ENCODE results near the gene LCK. TPM values are rescaled to one million over a fixed set of nuclear protein-coding genes. Genes with fewer than 3 reads are reported as not detected.

LCK gene
- total and polyA plus RNA-seq, 2 experiments from 2014 or later, result 33.2 to 86.6 TPM

DNA sequence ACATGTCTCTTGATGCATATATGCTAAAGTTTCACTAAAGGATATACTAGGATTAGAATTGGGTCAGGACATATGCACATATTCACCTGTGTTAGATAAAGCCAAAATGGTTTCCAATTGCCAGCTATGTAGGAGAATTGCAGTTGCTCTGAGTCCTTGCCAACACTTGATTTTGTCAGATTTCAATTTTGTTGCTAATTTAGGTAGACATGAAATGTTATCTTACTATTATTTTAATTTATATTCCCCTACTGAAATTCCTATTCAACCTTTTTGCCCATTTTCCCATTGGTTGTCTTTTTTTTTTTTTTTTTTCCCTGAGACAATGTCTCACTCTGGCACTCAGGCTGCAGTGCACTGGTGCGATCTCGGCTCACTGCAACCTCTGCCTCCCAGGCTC, 54.2 kb downstream of the LCK start (continued):
- TF ChIP-seq, protein P1, sequence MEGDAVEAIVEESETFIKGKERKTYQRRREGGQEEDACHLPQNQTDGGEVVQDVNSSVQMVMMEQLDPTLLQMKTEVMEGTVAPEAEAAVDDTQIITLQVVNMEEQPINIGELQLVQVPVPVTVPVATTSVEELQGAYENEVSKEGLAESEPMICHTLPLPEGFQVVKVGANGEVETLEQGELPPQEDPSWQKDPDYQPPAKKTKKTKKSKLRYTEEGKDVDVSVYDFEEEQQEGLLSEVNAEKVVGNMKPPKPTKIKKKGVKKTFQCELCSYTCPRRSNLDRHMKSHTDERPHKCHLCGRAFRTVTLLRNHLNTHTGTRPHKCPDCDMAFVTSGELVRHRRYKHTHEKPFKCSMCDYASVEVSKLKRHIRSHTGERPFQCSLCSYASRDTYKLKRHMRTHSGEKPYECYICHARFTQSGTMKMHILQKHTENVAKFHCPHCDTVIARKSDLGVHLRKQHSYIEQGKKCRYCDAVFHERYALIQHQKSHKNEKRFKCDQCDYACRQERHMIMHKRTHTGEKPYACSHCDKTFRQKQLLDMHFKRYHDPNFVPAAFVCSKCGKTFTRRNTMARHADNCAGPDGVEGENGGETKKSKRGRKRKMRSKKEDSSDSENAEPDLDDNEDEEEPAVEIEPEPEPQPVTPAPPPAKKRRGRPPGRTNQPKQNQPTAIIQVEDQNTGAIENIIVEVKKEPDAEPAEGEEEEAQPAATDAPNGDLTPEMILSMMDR (conservative IDR thresholded peaks at IDR 0.05; ENCODE audit: low read depth in 2 of 2), result no peak

DNA sequence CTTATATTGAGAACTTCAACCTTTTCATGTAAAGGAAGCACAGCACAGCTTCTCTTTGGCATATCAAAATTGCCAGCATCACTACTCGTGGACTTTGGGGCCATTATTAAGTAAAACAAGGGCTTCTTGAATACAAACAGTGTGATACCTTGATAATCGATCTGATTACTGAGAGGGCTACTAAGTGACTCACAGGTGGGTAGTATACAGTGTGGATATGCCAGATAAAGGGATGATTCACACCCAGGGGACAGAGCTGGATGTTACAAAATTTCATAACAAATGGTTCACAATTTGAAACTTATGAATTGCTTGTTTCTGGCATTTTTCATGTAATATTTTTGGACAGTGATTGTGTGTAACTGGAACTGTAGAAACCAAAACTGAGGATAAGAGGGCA, 56.3 kb downstream of the LCK start:
- Mint-ChIP-seq H3K36me3 (ENCODE audit: low read depth) (peaks cover 43% of the 10 kb centered on the region), H3K4me3 (no peak overlapping the region), H3K27ac (no peak overlapping the region), H3K27me3 (ENCODE audit: insufficient read depth, low read depth, poor library complexity) (peaks cover 4% of the 10 kb centered on the region), H3K4me1 (no peaks in the 10 kb centered on the region), H3K9me3 (peaks cover 6% of the 10 kb centered on the region; the same call in 1 of the 3 replicates)
- H3K9me2 ChIP-seq (ENCODE audit: insufficient read depth), result no peaks in the 10 kb centered on the region
- no peak overlapping the region for H2AFZ ChIP-seq
- no peak for ATAC-seq
- H3F3A ChIP-seq (replicated peaks; ENCODE audit: low read depth), result no peaks in the 10 kb centered on the region
- no peak overlapping the region for H3K27ac ChIP-seq (ENCODE audit: low read depth)
- TF ChIP-seq ZNF331 (CRISPR knock-in tag; IDR thresholded peaks at IDR 0.05; ENCODE audit: low read depth), result no peak
- TF ChIP-seq, protein P2, sequence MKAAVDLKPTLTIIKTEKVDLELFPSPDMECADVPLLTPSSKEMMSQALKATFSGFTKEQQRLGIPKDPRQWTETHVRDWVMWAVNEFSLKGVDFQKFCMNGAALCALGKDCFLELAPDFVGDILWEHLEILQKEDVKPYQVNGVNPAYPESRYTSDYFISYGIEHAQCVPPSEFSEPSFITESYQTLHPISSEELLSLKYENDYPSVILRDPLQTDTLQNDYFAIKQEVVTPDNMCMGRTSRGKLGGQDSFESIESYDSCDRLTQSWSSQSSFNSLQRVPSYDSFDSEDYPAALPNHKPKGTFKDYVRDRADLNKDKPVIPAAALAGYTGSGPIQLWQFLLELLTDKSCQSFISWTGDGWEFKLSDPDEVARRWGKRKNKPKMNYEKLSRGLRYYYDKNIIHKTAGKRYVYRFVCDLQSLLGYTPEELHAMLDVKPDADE (IDR thresholded peaks at IDR 0.05), result no peak
- TF ChIP-seq, protein P1 (conservative IDR thresholded peaks at IDR 0.05; ENCODE audit: low read depth in 2 of 2), result no peak
- TF ChIP-seq, protein P3, sequence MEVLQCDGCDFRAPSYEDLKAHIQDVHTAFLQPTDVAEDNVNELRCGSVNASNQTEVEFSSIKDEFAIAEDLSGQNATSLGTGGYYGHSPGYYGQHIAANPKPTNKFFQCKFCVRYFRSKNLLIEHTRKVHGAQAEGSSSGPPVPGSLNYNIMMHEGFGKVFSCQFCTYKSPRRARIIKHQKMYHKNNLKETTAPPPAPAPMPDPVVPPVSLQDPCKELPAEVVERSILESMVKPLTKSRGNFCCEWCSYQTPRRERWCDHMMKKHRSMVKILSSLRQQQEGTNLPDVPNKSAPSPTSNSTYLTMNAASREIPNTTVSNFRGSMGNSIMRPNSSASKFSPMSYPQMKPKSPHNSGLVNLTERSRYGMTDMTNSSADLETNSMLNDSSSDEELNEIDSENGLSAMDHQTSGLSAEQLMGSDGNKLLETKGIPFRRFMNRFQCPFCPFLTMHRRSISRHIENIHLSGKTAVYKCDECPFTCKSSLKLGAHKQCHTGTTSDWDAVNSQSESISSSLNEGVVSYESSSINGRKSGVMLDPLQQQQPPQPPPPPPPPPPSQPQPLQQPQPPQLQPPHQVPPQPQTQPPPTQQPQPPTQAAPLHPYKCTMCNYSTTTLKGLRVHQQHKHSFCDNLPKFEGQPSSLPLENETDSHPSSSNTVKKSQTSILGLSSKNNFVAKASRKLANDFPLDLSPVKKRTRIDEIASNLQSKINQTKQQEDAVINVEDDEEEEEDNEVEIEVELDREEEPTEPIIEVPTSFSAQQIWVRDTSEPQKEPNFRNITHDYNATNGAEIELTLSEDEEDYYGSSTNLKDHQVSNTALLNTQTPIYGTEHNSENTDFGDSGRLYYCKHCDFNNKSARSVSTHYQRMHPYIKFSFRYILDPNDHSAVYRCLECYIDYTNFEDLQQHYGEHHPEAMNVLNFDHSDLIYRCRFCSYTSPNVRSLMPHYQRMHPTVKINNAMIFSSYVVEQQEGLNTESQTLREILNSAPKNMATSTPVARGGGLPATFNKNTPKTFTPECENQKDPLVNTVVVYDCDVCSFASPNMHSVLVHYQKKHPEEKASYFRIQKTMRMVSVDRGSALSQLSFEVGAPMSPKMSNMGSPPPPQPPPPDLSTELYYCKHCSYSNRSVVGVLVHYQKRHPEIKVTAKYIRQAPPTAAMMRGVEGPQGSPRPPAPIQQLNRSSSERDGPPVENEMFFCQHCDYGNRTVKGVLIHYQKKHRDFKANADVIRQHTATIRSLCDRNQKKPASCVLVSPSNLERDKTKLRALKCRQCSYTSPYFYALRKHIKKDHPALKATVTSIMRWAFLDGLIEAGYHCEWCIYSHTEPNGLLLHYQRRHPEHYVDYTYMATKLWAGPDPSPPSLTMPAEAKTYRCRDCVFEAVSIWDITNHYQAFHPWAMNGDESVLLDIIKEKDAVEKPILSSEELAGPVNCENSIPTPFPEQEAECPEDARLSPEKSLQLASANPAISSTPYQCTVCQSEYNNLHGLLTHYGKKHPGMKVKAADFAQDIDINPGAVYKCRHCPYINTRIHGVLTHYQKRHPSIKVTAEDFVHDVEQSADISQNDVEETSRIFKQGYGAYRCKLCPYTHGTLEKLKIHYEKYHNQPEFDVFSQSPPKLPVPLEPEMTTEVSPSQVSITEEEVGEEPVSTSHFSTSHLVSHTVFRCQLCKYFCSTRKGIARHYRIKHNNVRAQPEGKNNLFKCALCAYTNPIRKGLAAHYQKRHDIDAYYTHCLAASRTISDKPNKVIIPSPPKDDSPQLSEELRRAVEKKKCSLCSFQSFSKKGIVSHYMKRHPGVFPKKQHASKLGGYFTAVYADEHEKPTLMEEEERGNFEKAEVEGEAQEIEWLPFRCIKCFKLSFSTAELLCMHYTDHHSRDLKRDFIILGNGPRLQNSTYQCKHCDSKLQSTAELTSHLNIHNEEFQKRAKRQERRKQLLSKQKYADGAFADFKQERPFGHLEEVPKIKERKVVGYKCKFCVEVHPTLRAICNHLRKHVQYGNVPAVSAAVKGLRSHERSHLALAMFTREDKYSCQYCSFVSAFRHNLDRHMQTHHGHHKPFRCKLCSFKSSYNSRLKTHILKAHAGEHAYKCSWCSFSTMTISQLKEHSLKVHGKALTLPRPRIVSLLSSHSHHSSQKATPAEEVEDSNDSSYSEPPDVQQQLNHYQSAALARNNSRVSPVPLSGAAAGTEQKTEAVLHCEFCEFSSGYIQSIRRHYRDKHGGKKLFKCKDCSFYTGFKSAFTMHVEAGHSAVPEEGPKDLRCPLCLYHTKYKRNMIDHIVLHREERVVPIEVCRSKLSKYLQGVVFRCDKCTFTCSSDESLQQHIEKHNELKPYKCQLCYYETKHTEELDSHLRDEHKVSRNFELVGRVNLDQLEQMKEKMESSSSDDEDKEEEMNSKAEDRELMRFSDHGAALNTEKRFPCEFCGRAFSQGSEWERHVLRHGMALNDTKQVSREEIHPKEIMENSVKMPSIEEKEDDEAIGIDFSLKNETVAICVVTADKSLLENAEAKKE (CRISPR knock-in tag; IDR thresholded peaks at IDR 0.05), result no peak
- no peak for DNase-seq (ENCODE audit: low spot score)
- H4K20me1 ChIP-seq (replicated peaks; ENCODE audit: insufficient read depth), result peaks cover 34% of the 10 kb centered on the region
- H3K27me3 ChIP-seq (ENCODE audit: insufficient read depth), result no peaks in the 10 kb centered on the region
- H3K4me2 ChIP-seq, result no peak overlapping the region
- no peak overlapping the region for H3K4me3 ChIP-seq
- peaks cover 86% of the 10 kb centered on the region for H3K79me2 ChIP-seq (replicated peaks; ENCODE audit: insufficient read depth)
- peaks cover 32% of the 10 kb centered on the region for H3K36me3 ChIP-seq (ENCODE audit: insufficient read depth)
- no peaks in the 10 kb centered on the region for H3K4me1 ChIP-seq (ENCODE audit: insufficient read depth)

All from GM23338 (cell line).